ENCODE measurements around the gene PRKCA.

DNA sequence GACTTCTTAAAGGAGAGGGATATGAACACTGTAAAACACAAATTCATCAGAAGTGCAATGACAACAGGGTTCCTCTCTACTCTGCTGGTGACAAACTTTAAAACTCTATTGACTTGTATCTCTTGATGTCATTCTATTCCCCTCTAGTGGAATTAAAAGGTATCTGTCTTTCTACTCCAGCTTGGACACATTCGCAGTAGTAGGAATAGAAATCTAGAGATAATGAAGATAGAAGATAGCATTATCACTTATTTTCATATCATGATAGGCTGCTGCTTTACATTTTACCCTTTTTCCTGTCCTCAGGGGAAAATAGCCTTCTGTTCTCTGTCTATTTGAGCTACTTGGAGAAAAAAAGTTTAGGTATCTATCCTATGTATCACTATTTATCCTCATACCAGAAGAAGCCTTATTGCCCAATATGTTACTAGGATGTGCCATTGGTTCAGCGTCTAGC lies 322.9 kb downstream of the PRKCA start:
- TF ChIP-seq, protein P1, sequence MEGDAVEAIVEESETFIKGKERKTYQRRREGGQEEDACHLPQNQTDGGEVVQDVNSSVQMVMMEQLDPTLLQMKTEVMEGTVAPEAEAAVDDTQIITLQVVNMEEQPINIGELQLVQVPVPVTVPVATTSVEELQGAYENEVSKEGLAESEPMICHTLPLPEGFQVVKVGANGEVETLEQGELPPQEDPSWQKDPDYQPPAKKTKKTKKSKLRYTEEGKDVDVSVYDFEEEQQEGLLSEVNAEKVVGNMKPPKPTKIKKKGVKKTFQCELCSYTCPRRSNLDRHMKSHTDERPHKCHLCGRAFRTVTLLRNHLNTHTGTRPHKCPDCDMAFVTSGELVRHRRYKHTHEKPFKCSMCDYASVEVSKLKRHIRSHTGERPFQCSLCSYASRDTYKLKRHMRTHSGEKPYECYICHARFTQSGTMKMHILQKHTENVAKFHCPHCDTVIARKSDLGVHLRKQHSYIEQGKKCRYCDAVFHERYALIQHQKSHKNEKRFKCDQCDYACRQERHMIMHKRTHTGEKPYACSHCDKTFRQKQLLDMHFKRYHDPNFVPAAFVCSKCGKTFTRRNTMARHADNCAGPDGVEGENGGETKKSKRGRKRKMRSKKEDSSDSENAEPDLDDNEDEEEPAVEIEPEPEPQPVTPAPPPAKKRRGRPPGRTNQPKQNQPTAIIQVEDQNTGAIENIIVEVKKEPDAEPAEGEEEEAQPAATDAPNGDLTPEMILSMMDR (IDR thresholded peaks at IDR 0.05) = peak in 6 of 7 experiments; percentile 14 to 48 (median 38)
- TF ChIP-seq POLR2A (IDR thresholded peaks at IDR 0.05) = no peak
